Stimulated activated CD4-positive, alpha-beta T cell treated with anti-CD3 and anti-CD28 coated beads, Interleukin-12 subunit alpha, Interleukin-12 subunit beta, amount 100 ng/mL, for 48 hours (primary cell): ENCODE data around the gene HSD17B7.
"Not testable (repeated sequence)": the region's sequence is repeated elsewhere in the genome, so short reads cannot be mapped to it uniquely, and the experiment has no call there.

ENCODE experiments used
- DNase-seq, 3 donors: peaks; one replicate each; pipeline ENCODE4 v3.0.0-alpha.2; 2020; ENCODE audit warnings: low read depth in 2 of 3, low spot score in 1 of 3

Gene HSD17B7, protein sequence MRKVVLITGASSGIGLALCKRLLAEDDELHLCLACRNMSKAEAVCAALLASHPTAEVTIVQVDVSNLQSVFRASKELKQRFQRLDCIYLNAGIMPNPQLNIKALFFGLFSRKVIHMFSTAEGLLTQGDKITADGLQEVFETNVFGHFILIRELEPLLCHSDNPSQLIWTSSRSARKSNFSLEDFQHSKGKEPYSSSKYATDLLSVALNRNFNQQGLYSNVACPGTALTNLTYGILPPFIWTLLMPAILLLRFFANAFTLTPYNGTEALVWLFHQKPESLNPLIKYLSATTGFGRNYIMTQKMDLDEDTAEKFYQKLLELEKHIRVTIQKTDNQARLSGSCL

GRCh38 chr1:162790303-162790984, at the start of gene HSD17B7:
Gene HSD17B7, plus strand, starts transcription at chr1:162790702. Its CDS starts 99 bp downstream, at chr1:162790801.
- DNase-seq, result peak; percentile 44 to 55 (median 48)

GRCh38 chr1:162740755-162741154, 49.7 kb upstream of the HSD17B7 start:
- DNase-seq, result no peak

DNA sequence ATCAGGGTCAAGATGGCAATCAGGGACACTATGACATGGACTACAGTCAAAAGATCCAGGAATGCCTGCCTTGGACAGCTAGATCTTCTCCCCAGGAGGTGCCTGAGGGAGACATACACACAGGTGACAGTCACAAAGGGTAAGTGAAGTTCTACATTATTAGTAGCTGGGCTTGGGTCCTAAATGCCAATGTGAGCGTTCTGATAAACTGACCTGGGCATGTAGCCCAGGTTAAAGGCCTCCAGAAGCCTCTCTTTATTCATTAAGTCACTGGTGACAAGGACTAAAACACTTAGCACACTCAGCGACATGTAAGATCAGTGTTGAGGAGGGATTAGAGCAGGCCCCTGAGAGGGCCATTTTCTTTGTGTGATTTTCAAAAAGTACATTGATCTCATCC, 48.9 kb upstream of the HSD17B7 start:
- no peak for DNase-seq

- DNase-seq, result not testable (repeated sequence)
These were observed 44.1 kb upstream of the HSD17B7 start for GRCh38 chr1:162746264-162746942.

GRCh38 chr1:162753001-162753658, 37.4 kb upstream of the HSD17B7 start:
- no peak for DNase-seq

GRCh38 chr1:162753998-162754585, 36.4 kb upstream of the HSD17B7 start:
- no peak for DNase-seq

DNA sequence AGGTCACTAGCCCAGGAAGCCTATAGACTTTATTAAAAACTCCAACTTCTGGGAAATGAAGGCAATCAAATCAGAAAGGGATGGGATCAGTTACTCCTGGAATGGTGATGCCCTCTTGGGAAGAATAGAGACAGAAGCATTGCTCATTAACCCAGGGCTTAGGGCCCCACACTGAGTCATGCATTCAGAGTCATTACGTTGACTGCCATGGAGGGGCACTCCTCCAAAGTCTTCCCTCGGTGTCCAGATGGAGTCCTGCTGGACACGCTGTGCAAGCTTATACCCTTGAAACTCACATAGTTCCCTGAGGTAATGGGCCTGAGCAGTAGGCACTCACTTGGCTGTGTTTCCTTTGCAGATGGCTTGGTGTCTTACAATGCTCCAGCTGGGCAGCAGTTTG, 35.2 kb upstream of the HSD17B7 start:
- DNase-seq, result no peak

DNA sequence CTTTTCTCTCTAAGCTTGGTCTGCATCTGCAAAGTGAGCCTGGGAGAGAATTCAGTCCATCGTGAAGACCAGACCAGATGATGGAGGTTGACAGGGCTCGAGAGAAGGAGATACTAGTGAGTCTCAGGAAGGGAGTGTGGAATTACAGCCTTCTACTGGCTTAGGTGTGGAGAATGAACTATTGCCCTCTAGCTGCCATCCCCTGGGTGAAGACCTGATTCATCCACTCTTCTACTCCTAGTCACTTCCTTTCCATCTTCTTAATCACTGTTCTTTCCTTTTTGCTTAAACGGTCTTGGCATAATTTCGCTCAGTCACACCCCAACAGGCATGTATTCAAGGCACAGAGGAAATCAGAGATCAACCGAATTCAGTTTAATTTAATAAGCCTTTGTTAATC, 34.0 kb upstream of the HSD17B7 start:
- no peak for DNase-seq

GRCh38 chr1:162757476-162757875, 33.0 kb upstream of the HSD17B7 start:
- no peak for DNase-seq

- DNase-seq, result no peak
These were observed 24.7 kb upstream of the HSD17B7 start for GRCh38 chr1:162765788-162766187.

GRCh38 chr1:162772571-162773154, 17.8 kb upstream of the HSD17B7 start:
- DNase-seq, result no peak

- no peak for DNase-seq
These were observed 16.5 kb upstream of the HSD17B7 start for GRCh38 chr1:162774007-162774406.

DNA sequence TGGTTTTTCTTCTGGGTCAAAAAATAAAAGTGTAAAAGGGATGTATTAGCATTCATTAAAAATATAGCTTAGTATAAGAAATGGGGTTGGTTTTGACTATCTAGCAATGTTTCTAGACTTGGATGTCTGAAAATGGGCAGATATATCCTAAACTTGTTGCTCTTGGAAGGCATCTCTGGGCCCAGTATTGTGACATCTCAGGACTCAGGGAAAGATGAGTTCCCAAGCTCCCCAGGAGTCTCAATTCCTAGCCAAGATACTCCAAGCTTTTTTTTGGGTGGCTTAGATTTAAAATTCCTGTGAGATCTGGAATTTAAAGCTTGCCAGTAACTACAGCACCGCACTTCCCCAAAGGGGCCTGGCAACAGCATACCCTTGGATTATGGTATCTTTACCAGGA, 11.5 kb upstream of the HSD17B7 start:
- DNase-seq, result no peak

- no peak for DNase-seq
These were observed 7.8 kb upstream of the HSD17B7 start for GRCh38 chr1:162782671-162783070.

DNA sequence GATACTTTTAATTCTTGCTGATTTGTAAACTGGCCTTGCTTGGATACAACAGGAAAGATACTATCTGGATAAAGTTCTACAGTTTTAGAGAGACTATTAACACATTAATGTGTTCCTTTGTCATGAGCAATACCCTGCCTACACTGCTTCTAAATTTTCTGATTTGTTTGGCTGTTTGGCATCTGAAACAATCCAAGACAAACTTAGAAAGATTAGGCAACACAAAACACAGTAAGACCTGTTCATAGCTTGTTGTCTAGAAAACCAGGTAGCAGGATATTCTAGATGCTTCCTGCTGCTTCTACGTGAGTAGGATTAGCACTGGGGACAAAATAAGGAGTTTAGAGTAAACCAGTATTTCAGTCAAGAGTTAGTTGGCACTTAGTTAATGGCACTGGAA, 5.6 kb upstream of the HSD17B7 start:
- not testable (repeated sequence) for DNase-seq

DNA sequence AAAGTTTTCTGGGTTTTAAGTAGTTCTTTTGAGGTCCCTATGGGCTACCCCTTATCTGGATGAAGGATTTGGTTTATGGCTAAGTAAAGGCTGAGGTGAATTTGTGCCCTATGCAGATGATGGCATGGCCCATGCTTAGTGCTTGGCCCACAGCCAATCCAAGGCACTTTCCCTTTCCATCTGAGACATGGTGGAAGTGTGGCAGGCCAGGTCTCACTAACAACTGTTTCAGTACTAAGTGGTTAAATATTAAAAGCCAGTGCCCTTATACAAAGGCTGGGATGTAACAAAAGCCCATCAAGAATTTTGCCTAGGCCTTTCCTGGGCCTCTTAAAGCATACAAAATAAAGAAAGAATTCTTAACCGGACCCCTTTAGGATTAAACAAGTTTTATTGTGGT, 1.7 kb upstream of the HSD17B7 start:
- DNase-seq, result not testable (repeated sequence)

GRCh38 chr1:162790985-162791357, 469 bp downstream of the HSD17B7 start:
- DNase-seq, result not testable (repeated sequence)

GRCh38 chr1:162794284-162794683, 3.8 kb downstream of the HSD17B7 start:
- DNase-seq, result not testable (repeated sequence)

DNA sequence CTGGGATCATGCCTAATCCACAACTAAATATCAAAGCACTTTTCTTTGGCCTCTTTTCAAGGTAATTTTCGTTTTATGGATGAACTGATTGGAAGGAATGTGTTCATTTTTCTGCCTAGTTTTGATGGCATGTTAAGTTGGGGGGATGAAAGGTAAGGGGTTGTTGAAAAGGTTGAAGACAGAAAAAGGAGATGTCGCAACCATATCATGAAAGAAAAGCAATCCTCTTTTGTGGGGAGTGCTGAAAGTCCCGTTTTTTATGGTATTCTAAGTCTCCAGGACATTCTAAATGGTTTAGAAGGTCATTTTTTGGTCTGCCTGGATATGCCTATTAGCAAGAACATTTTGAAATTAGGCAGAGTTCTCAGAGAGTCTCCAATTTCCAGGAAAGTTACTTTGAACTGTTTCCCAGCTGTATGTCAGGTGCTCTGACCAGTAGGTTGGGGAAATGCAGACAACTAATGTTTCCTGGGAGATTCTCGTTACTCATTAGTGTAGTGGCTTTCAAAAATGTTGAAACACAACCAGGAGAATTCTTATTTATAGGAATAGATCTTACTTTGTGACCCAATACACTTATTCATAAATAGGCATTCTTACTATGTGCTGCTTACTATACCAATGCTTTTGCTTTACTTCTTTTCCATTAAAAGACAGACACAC, 6.2 kb downstream of the HSD17B7 start:
- DNase-seq, result not testable (repeated sequence)
